ENCODE measurements around the gene DTNB. TPM values are rescaled to one million over a fixed set of nuclear protein-coding genes. Genes with fewer than 3 reads are reported as not detected.

The DTNB gene
- total and polyA plus RNA-seq, 2 of the 4 experiments (the other 2 are of a cell fraction), result 3.8 to 5.3 TPM

DNA sequence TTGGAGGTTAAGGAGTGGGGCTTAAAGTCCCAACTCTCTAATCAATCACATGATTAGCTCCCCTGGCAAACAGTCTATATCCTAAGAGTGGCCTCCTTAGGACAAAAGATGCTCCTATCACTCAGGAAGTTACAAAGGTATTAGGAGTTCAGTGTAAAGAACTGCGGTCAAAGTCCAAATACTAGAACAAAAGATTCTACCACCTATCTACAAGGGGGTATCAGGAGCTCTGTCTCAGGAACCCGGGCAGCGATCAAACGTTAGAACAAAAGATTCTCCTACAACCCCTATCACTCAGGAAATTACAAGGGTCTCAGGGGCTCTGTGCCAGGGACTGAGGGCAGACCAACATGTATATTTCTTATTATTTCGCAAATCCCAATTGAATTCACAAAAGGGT, 58.0 kb downstream of the DTNB start:
- Histone ChIP-seq H3K9me3 (ENCODE audit: control insufficient read depth, insufficient read depth, low read length) (no peaks in the 10 kb centered on the region), H4K20me1 (ENCODE audit: insufficient read depth, low read length) (no peaks in the 10 kb centered on the region; the same call in 1 of the 2 replicates), H3K79me1 (ENCODE audit: low read depth in 1 of 2, low read length in 2 of 2) (no peaks in the 10 kb centered on the region), H2BK20ac (ENCODE audit: low read depth, low read length) (no peak overlapping the region), H2BK120ac (ENCODE audit: low read depth, low read length) (no peak overlapping the region), H3K4ac (ENCODE audit: low read depth, low read length) (no peak overlapping the region), H3K23ac (ENCODE audit: low read depth, low read length) (no peak overlapping the region), H3K4me2 (ENCODE audit: low read depth, low read length) (no peak overlapping the region), H2BK15ac (ENCODE audit: low read depth, low read length) (no peak overlapping the region), H3K9me1 (ENCODE audit: insufficient read depth, low read length) (no peaks in the 10 kb centered on the region), H3K27ac (ENCODE audit: insufficient read depth, low read length) (no peak overlapping the region), H4K5ac (ENCODE audit: low read depth, low read length) (no peak overlapping the region), H2BK5ac (ENCODE audit: low read depth, low read length, poor library complexity, severe bottlenecking) (no peak overlapping the region), H2AK9ac (replicated peaks; ENCODE audit: low read depth, low read length, poor library complexity) (no peak overlapping the region), H2AFZ (replicated peaks; ENCODE audit: low read length, poor library complexity) (no peak overlapping the region), H3K56ac (ENCODE audit: extremely low read depth, insufficient read depth, low read length) (no peak overlapping the region), H4K8ac (ENCODE audit: low read depth in 2 of 2, low read length in 2 of 2) (no peak overlapping the region), H3K18ac (ENCODE audit: low read depth, low read length) (no peak overlapping the region), H3K9ac (ENCODE audit: low read depth, low read length) (no peak overlapping the region), H3K27me3 (ENCODE audit: control insufficient read depth, insufficient read depth, low read length) (no peaks in the 10 kb centered on the region), H3K36me3 (ENCODE audit: control insufficient read depth, insufficient read depth, low read length) (no peaks in the 10 kb centered on the region), H3K14ac (replicated peaks; ENCODE audit: low read depth, low read length) (no peak overlapping the region), H3K4me1 (ENCODE audit: control insufficient read depth, insufficient read depth, low read length) (peaks cover 4% of the 10 kb centered on the region), H4K91ac (ENCODE audit: insufficient read depth, low read depth, low read length) (no peak overlapping the region), H2AK5ac (ENCODE audit: low read depth, low read length) (no peak overlapping the region), H3K4me3 (ENCODE audit: insufficient read depth, low read depth, low read length) (no peak overlapping the region)
- no TSS peak for BruUV-seq (replicated peaks)
- WGBS, 2 experiments (ENCODE audit: extremely low coverage in 2 of 2, insufficient read length in 1 of 2), result no CpG with 5 or more reads among the region's 5 CpGs
- dilution Hi-C loops (cut with HindIII; ENCODE audit: low sequenced_read_pairs, unreplicated experiment), result no loop called here
- TF ChIP-seq POLR2A (IDR thresholded peaks at IDR 0.05; ENCODE audit: low read depth, low read length), result no peak
- TF ChIP-seq, protein P1, sequence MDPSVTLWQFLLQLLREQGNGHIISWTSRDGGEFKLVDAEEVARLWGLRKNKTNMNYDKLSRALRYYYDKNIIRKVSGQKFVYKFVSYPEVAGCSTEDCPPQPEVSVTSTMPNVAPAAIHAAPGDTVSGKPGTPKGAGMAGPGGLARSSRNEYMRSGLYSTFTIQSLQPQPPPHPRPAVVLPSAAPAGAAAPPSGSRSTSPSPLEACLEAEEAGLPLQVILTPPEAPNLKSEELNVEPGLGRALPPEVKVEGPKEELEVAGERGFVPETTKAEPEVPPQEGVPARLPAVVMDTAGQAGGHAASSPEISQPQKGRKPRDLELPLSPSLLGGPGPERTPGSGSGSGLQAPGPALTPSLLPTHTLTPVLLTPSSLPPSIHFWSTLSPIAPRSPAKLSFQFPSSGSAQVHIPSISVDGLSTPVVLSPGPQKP (IDR thresholded peaks at IDR 0.05; ENCODE audit: borderline replicate concordance, low read depth, low read length), result no peak
- no peak for TF ChIP-seq CHD1 (IDR thresholded peaks at IDR 0.05; ENCODE audit: low read depth, low read length)
- no peak for TF ChIP-seq USF2 (IDR thresholded peaks at IDR 0.05; ENCODE audit: low read depth, low read length)
- no peak for TF ChIP-seq RAD21 (IDR thresholded peaks at IDR 0.05; ENCODE audit: low read length)
- TF ChIP-seq, protein P2, sequence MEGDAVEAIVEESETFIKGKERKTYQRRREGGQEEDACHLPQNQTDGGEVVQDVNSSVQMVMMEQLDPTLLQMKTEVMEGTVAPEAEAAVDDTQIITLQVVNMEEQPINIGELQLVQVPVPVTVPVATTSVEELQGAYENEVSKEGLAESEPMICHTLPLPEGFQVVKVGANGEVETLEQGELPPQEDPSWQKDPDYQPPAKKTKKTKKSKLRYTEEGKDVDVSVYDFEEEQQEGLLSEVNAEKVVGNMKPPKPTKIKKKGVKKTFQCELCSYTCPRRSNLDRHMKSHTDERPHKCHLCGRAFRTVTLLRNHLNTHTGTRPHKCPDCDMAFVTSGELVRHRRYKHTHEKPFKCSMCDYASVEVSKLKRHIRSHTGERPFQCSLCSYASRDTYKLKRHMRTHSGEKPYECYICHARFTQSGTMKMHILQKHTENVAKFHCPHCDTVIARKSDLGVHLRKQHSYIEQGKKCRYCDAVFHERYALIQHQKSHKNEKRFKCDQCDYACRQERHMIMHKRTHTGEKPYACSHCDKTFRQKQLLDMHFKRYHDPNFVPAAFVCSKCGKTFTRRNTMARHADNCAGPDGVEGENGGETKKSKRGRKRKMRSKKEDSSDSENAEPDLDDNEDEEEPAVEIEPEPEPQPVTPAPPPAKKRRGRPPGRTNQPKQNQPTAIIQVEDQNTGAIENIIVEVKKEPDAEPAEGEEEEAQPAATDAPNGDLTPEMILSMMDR (conservative IDR thresholded peaks at IDR 0.05; ENCODE audit: low read depth, low read length), result no peak
- TF ChIP-seq MAZ (IDR thresholded peaks at IDR 0.05; ENCODE audit: borderline replicate concordance, low read depth, low read length), result no peak
- TF ChIP-seq MXI1 (IDR thresholded peaks at IDR 0.05; ENCODE audit: borderline replicate concordance, low read depth, low read length), result no peak
- ChIA-PET POLR2A (ENCODE audit: unreplicated experiment) (no interaction called here), CTCF (no interaction called here)
- DNase-seq, result no peak
- intact Hi-C loops (cut with micrococcal nuclease), result no loop called here
- ATAC-seq (ENCODE audit: low read depth), result no peak
- in situ Hi-C loops (cut with MboI; ENCODE audit: low sequenced_read_pairs), result no loop called here
